Erythroblast (primary cell): ENCODE measurements around the gene SEMA7A.

Experiments
- GATA1 ChIP-seq: IDR thresholded peaks from 2 replicates; pipeline ENCODE4 v1.6.1; 2011; ENCODE audit warnings: low read depth, mild to moderate bottlenecking, control low read depth, low read length, moderate library complexity
- POLR2A ChIP-seq: IDR thresholded peaks from 2 replicates; pipeline ENCODE4 v1.6.1; 2011; ENCODE audit warnings: mild to moderate bottlenecking, low read length

DNA sequence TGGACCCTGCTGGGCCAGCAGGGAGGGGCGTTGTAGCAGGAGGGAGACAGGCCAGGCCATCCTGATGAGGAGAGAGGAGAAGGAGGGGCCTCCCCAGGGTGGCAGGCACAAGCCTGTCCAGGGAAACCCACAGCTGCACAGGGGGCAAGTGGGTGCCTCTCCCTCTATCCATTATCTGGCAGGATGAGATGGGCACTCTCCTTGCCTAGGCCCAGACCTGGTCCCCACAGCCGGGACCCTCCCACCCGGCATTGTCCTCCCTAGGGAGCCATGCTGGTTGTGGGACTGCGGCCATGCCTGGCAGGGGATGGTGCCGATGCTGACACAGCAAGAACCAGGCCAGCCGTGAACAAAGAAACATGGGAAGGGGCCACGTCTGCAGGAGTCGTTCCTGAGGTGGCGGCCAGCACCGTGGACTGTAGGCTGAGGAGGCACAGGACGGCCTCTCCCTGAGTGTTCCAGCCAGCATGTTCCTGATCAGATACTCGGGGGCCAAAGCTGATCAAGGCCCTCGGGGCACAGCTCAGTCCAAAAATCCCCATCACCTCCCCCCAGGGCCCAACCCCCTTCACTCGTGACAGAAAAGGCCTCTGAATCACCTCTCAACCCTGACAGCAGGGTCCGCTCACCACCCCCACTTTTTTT, 47.1 kb downstream of the SEMA7A start:
- no peak for TF ChIP-seq POLR2A
- no peak for TF ChIP-seq GATA1
